Bronchial epithelial cell (primary cell): ENCODE measurements around the gene SCRN2. TPM values are rescaled to one million over a fixed set of nuclear protein-coding genes. Genes with fewer than 3 reads are reported as not detected.

Source experiments
- DNase-seq: peaks from one replicate; pipeline ENCODE4 v3.0.0-alpha.2; 2010; ENCODE audit warnings: low read depth
- FAIRE-seq: peaks from 2 replicates; lab custom pipeline; 2011; peaks lifted over from hg19 to GRCh38; lab: Jason Lieb, UNC
- H3K27me3 ChIP-seq: 2 replicates; pipeline ENCODE4 v1.5.1; 2011; ENCODE audit warnings: low read length; ENCODE audit not compliant: control insufficient read depth, insufficient read depth
- H3K36me3 ChIP-seq: 2 replicates; pipeline ENCODE4 v1.5.1; 2011; ENCODE audit warnings: low read length; ENCODE audit not compliant: control insufficient read depth, insufficient read depth
- H3K4me3 ChIP-seq: 2 replicates; pipeline ENCODE4 v1.5.1; 2011; ENCODE audit warnings: mild to moderate bottlenecking, low read depth, low read length, control low read depth
- total RNA-seq: library from RNA; depleted of rRNA; stranded (reverse); fragments of >200 nt; gene quantifications from 2 replicates; pipeline ENCODE4 v1.2.1, GENCODE V29; 2014
- TF ChIP-seq, protein P1 (sequence below): IDR thresholded peaks from 2 replicates; pipeline ENCODE4 v1.5.1; 2011; ENCODE audit warnings: mild to moderate bottlenecking, moderate library complexity, low read length, control low read depth, inconsistent platforms; ENCODE audit not compliant: insufficient read depth, severe bottlenecking

Gene SCRN2
- total RNA-seq, 1 donor from 2014 or later, result 23.7 TPM

DNA sequence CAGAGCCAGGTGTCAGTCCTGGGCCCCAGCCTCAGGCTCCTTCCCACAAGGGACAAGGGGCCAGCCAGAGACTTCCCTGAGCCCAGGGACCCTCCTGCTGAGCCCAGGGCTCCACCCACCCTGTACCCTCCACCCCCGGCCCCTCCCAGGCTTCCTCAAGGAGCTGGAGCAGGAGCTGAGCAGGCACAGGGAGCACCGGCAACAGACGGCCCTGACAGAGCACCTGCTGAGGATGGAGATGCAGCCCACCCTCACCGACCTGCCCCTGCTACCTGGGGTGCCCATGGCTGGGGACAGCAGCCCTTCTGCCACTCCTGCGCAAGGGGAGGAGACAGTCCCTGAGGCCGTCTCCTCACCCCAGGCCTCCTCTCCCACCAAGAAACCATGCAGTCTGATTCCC, 4.5 kb downstream of the SCRN2 start:
- FAIRE-seq (no peak), DNase-seq (no peak)
- Histone ChIP-seq H3K27me3 (no peaks in the 10 kb centered on the region), H3K4me3 (no peak overlapping the region), H3K36me3 (peaks cover 9% of the 10 kb centered on the region)
- TF ChIP-seq, protein P1, sequence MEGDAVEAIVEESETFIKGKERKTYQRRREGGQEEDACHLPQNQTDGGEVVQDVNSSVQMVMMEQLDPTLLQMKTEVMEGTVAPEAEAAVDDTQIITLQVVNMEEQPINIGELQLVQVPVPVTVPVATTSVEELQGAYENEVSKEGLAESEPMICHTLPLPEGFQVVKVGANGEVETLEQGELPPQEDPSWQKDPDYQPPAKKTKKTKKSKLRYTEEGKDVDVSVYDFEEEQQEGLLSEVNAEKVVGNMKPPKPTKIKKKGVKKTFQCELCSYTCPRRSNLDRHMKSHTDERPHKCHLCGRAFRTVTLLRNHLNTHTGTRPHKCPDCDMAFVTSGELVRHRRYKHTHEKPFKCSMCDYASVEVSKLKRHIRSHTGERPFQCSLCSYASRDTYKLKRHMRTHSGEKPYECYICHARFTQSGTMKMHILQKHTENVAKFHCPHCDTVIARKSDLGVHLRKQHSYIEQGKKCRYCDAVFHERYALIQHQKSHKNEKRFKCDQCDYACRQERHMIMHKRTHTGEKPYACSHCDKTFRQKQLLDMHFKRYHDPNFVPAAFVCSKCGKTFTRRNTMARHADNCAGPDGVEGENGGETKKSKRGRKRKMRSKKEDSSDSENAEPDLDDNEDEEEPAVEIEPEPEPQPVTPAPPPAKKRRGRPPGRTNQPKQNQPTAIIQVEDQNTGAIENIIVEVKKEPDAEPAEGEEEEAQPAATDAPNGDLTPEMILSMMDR, result no peak

DNA sequence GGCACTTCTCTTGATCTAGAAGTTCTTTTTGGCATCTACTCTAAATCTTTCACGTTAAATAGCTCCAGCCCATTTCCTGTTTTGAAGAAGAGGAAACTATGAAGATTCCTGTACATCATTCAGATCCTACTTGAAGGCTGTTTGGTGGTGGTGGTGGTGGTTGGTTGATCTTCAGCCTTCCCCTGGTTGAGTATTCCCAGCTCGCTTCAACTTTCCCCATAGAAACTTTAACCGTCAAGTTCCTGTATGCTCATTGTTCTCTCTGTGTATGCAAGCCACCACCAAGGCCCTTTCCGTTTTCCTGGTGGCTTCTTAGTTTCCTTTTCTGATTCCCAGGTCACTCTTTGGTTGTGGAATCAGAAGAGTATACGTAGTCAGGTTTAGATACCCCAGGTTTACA, 6.3 kb downstream of the SCRN2 start:
- no peaks in the 10 kb centered on the region for H3K27me3 ChIP-seq
- H3K36me3 ChIP-seq, result peaks cover 9% of the 10 kb centered on the region
- TF ChIP-seq, protein P1, result no peak
- no peak overlapping the region for H3K4me3 ChIP-seq
- no peak for FAIRE-seq
- no peak for DNase-seq

DNA sequence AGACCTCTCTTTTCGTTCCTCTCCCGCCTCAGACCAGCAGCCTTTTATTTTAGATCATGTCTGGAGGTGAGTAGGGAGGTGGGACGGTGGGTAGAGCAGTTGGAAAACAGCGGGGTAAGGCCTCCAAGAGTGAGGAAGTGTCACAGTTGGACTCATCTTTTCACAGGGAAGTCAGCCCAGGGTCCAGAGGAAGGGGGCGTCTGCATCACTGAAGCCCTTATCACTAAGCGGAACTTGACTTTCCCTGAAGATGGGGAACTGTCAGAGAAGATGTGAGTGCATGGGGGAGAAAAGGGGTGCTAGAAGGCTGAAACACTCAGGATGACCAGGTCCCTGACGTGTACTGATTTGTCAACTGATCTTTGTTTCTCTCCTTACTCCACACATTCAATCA, 9.1 kb downstream of the SCRN2 start:
- TF ChIP-seq, protein P1, result no peak
- Histone ChIP-seq H3K4me3 (peak overlapping the region; percentile 90), H3K27me3 (no peaks in the 10 kb centered on the region), H3K36me3 (peaks cover 15% of the 10 kb centered on the region)
- DNase-seq, result no peak
- no peak for FAIRE-seq

DNA sequence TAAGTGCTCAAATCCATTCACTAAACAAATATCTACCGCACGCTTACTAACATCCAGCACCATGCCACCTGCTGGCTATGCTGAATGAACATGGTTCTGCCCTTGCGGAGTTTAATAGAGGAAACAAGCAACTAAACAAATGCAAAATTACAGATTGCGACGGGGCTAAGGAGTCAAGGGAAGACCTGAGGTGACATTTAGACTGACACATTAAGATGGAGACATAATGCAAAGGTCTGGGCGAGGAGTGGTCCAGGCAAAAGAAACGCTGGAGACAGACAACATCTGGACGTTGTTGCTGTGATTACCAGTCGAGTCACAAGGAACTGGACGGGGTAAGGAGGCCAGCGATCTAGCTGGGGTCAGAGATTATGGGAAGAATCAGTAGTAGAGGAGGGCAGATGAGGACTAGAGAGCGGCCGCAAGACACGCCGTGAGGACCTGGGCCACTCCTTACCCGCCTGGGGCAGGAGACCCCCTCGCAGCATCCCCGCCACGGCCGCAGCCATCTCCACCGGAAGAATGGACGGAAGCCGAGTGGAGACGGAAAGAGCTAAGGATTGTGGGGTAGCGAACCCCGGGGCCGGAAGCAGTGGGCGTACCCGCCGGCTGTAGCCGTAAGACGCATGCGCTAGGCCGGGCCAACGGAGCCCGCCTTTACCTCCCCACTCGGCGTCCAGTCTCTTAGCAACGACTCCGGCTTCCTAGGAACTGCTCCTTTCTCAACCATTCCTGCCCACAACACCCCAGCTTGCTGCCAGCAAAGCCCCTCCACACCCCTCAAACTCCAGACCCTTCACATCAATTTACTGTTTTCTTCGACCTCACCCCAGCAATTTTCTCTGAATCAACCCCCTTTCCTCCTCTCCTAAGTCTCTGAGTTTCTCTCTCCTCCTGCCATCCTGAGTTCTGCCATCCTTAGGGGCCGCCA, 9.8 kb downstream of the SCRN2 start, which contains the start of the genes LRRC46 and MRPL10:
TSS of gene LRRC46 (plus strand) at position 668 of the 931 bp plus-strand sequence. CDS start 320 bp downstream, outside the sequence.
TSS of gene MRPL10 (minus strand) at position 539 of the 931 bp plus-strand sequence. CDS start at position 509, 30 bp downstream.
- FAIRE-seq, result no peak
- TF ChIP-seq, protein P1, result peak; percentile 34
- Histone ChIP-seq H3K36me3 (peaks cover 20% of the 10 kb centered on the region), H3K27me3 (no peaks in the 10 kb centered on the region), H3K4me3 (peak within 1 kb of the TSS; percentile 90)
- peak; percentile 85 for DNase-seq

DNA sequence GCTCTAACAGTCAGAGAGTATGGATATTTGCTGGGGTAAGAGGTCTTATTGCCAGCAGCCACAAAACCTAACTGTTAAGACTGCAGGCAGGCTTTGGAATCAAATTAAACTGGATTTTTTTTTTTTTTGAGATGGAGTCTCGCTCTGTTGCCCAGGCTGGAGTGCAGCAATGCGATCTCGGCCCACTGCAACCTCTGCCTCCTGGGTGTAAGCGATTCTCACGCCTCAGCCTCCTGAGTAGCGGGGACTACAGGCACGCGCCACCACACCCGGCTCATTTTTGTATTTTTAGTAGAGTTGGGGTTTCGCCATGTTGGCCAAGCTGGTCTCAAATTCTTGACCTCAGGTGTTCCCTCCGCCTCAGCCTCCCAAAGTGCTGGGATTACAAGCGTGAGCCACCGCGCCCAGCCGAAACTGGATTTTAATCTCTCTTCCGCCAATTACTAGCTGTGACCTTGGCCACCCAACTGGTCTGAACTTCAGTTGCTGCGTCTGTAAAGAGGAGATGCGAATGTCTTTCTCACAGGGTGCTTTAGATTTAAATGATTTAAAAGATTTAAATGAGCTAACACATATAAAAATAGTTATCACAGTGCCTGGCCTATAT, 10.6 kb downstream of the SCRN2 start:
- Histone ChIP-seq H3K4me3 (peak overlapping the region; percentile 90), H3K27me3 (no peaks in the 10 kb centered on the region), H3K36me3 (peaks cover 19% of the 10 kb centered on the region)
- TF ChIP-seq, protein P1, result no peak
- no peak for FAIRE-seq
- DNase-seq, result no peak
